ENCODE results near the gene SPDYE18. TPM values are rescaled to one million over a fixed set of nuclear protein-coding genes. Genes with fewer than 3 reads are reported as not detected.
"Not testable (repeated sequence)": the region's sequence is repeated elsewhere in the genome, so short reads cannot be mapped to it uniquely, and the experiment has no call there.

SPDYE18 gene
- total and polyA plus RNA-seq, 2 of the 13 experiments (the other 11 are each of a cell fraction or from before 2014, with no cell fraction given), result 0.29 TPM; not detected in 1

- H3K36me3 ChIP-seq (replicated peaks in 1 of 2; ENCODE audit: control insufficient read depth in 1 of 2, insufficient read depth in 2 of 2, low read length in 2 of 2); FAIRE-seq; DNase-seq (ENCODE audit: low spot score); H3K9me3 ChIP-seq (ENCODE audit: low read length); in situ Hi-C loops (cut with HindIII; ENCODE audit: extremely low pct_ligation_motif_present, low pct_unique_long_range_greater_than_20kb); H3K4me3 ChIP-seq (replicated peaks in 1 of 3; ENCODE audit: insufficient read depth in 1 of 3, low read depth in 2 of 3, low read length in 3 of 3); H3K4me2 ChIP-seq (ENCODE audit: low read depth, low read length); BruUV-seq (replicated peaks); intact Hi-C loops (cut with micrococcal nuclease; ENCODE audit: unreplicated experiment); H3K79me2 ChIP-seq (ENCODE audit: insufficient read depth, low read length); H4K20me1 ChIP-seq (ENCODE audit: insufficient read depth, low read length); POLR2A ChIA-PET; CTCF ChIA-PET (ENCODE audit: low intra/inter-chr PET ratio, low total read pairs); ATAC-seq; H3K27me3 ChIP-seq (ENCODE audit: control insufficient read depth in 1 of 2, insufficient read depth in 2 of 2, low read length in 2 of 2); H2AFZ ChIP-seq (ENCODE audit: low read length); H3K27ac ChIP-seq (ENCODE audit: extremely low read length, insufficient read depth, low read length); H3K9ac ChIP-seq (ENCODE audit: insufficient read depth, low read depth, low read length); H3K4me1 ChIP-seq (ENCODE audit: insufficient read depth, low read length): not testable (repeated sequence)
- 85% methylated on average over 1 of the region's 1 CpG for WGBS (ENCODE audit: low lambda C conversion rate)
Measured at GRCh38 chr7:77082192-77082591, 19.8 kb upstream of the SPDYE18 start.

DNA sequence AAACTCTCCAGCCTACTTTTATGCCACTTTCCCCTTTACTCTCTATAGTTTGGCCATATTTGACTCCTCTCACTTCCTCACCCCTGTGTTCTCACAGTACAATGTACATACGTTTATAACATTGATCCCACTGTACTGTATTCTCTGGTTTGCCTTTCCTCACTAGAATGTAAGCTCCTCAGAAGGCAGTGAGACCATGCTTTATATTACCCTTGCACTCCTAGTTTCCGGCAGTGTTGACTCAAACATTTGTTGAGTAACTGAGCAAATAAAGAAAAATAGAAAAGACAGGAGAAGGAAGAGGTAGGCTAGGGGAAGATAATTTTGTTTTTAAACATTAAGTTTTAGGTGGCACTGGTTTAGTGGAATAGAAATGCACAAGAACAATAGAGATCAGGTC is 17.9 kb upstream of the SPDYE18 start:
- intact Hi-C loops (cut with micrococcal nuclease; ENCODE audit: unreplicated experiment), result not testable (repeated sequence)

GRCh38 chr7:77079624-77080023 is 17.3 kb upstream of the SPDYE18 start:
- H3K36me3 ChIP-seq (replicated peaks in 1 of 2; ENCODE audit: control insufficient read depth in 1 of 2, insufficient read depth in 2 of 2, low read length in 2 of 2); H3K27me3 ChIP-seq (ENCODE audit: control insufficient read depth in 1 of 2, insufficient read depth in 2 of 2, low read length in 2 of 2); intact Hi-C loops (cut with micrococcal nuclease; ENCODE audit: unreplicated experiment); DNase-seq (ENCODE audit: low spot score); H3K9ac ChIP-seq (ENCODE audit: insufficient read depth, low read depth, low read length); ATAC-seq; H3K9me3 ChIP-seq (ENCODE audit: low read length); H3K4me1 ChIP-seq (ENCODE audit: insufficient read depth, low read length); H3K4me2 ChIP-seq (ENCODE audit: low read depth, low read length); H2AFZ ChIP-seq (ENCODE audit: low read length); H3K27ac ChIP-seq (ENCODE audit: extremely low read length, insufficient read depth, low read length); CTCF ChIA-PET (ENCODE audit: low intra/inter-chr PET ratio, low total read pairs); H3K79me2 ChIP-seq (ENCODE audit: insufficient read depth, low read length); H4K20me1 ChIP-seq (ENCODE audit: insufficient read depth, low read length); BruUV-seq (replicated peaks); FAIRE-seq; H3K4me3 ChIP-seq (replicated peaks in 1 of 3; ENCODE audit: insufficient read depth in 1 of 3, low read depth in 2 of 3, low read length in 3 of 3); in situ Hi-C loops (cut with HindIII; ENCODE audit: extremely low pct_ligation_motif_present, low pct_unique_long_range_greater_than_20kb); POLR2A ChIA-PET: not testable (repeated sequence)
- WGBS (ENCODE audit: low lambda C conversion rate), result 91% methylated on average over 5 of the region's 5 CpGs

More for the DNA sequence above, 17.9 kb upstream of the SPDYE18 start:
- DNase-seq (ENCODE audit: low spot score); in situ Hi-C loops (cut with HindIII; ENCODE audit: extremely low pct_ligation_motif_present, low pct_unique_long_range_greater_than_20kb); H3K27me3 ChIP-seq (ENCODE audit: control insufficient read depth in 1 of 2, insufficient read depth in 2 of 2, low read length in 2 of 2); H3K4me1 ChIP-seq (ENCODE audit: insufficient read depth, low read length); H3K4me3 ChIP-seq (replicated peaks in 1 of 3; ENCODE audit: insufficient read depth in 1 of 3, low read depth in 2 of 3, low read length in 3 of 3); H2AFZ ChIP-seq (ENCODE audit: low read length); H3K36me3 ChIP-seq (replicated peaks in 1 of 2; ENCODE audit: control insufficient read depth in 1 of 2, insufficient read depth in 2 of 2, low read length in 2 of 2); BruUV-seq (replicated peaks); H3K4me2 ChIP-seq (ENCODE audit: low read depth, low read length); H3K9me3 ChIP-seq (ENCODE audit: low read length); CTCF ChIA-PET (ENCODE audit: low intra/inter-chr PET ratio, low total read pairs); H3K9ac ChIP-seq (ENCODE audit: insufficient read depth, low read depth, low read length); H4K20me1 ChIP-seq (ENCODE audit: insufficient read depth, low read length); H3K27ac ChIP-seq (ENCODE audit: extremely low read length, insufficient read depth, low read length); H3K79me2 ChIP-seq (ENCODE audit: insufficient read depth, low read length); POLR2A ChIA-PET; TF ChIP-seq FOXA1 (IDR thresholded peaks at IDR 0.05): not testable (repeated sequence)
- 0% methylated on average over 2 of the region's 2 CpGs for WGBS (ENCODE audit: low lambda C conversion rate)
- peak; percentile 37; the same call in 1 of the 2 replicates for TF ChIP-seq FOXA1 (CRISPR knock-in tag; IDR thresholded peaks at IDR 0.05)
- TF ChIP-seq GATAD2A (CRISPR knock-in tag; IDR thresholded peaks at IDR 0.05), result peak; percentile 45; the same call in 1 of the 2 replicates
- FAIRE-seq (peak; percentile 78), ATAC-seq (peak; percentile 89)

DNA sequence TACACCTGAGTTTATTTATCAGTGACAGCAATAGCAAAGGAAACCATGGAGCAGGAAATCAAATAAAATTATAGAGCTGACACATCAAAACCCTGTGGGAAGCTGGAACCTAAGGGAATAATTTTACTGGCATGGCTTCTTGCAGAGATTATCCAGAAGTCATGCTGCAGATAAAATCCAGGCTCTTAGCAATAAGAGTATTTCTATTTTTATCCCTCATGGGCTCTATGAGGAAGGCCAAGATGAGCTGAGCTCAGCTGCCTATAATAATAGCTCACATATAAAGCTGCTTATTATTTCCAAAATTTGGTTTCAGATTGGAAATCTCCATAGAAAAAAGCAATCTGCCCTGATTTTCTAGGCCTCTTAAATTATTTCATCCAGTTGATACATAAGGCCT is 16.8 kb upstream of the SPDYE18 start:
- H3K27me3 ChIP-seq (ENCODE audit: control insufficient read depth in 1 of 2, insufficient read depth in 2 of 2, low read length in 2 of 2); DNase-seq (ENCODE audit: low spot score); H3K9me3 ChIP-seq (ENCODE audit: low read length); H3K4me2 ChIP-seq (ENCODE audit: low read depth, low read length); POLR2A ChIA-PET; CTCF ChIA-PET (ENCODE audit: low intra/inter-chr PET ratio, low total read pairs); H3K36me3 ChIP-seq (replicated peaks in 1 of 2; ENCODE audit: control insufficient read depth in 1 of 2, insufficient read depth in 2 of 2, low read length in 2 of 2); H3K27ac ChIP-seq (ENCODE audit: extremely low read length, insufficient read depth, low read length); H3K4me3 ChIP-seq (replicated peaks in 1 of 3; ENCODE audit: insufficient read depth in 1 of 3, low read depth in 2 of 3, low read length in 3 of 3); in situ Hi-C loops (cut with HindIII; ENCODE audit: extremely low pct_ligation_motif_present, low pct_unique_long_range_greater_than_20kb); H4K20me1 ChIP-seq (ENCODE audit: insufficient read depth, low read length); intact Hi-C loops (cut with micrococcal nuclease; ENCODE audit: unreplicated experiment); H3K79me2 ChIP-seq (ENCODE audit: insufficient read depth, low read length); ATAC-seq; BruUV-seq (replicated peaks); H2AFZ ChIP-seq (ENCODE audit: low read length); H3K9ac ChIP-seq (ENCODE audit: insufficient read depth, low read depth, low read length); H3K4me1 ChIP-seq (ENCODE audit: insufficient read depth, low read length): not testable (repeated sequence)
- FAIRE-seq, result peak; percentile 63

Data from HepG2 (cell line).